Sigmoid colon (tissue), 4 donors: ENCODE results near the gene ZER1.

Experiments
- CTCF ChIP-seq, 4 experiments: fragments of 450-650 bp in 3 of 4; fragments of 200-600 bp in 1 of 4; IDR thresholded peaks; one replicate each; pipeline ENCODE4 v1.5.1; 2016 to 2019; ENCODE audit warnings: antibody characterized with exemption in 4 of 4, mild to moderate bottlenecking in 3 of 4, moderate library complexity in 2 of 4
- EP300 ChIP-seq, 4 donors: sonication (generic); formaldehyde crosslinking; IDR thresholded peaks; one replicate each; pipeline ENCODE4 v1.6.1; 2017; ENCODE audit warnings: antibody characterized with exemption in 4 of 4
- POLR2A ChIP-seq, 2 donors: fragments of 450-650 bp; IDR thresholded peaks; one replicate each; pipeline ENCODE4 v1.6.1; 2016; ENCODE audit warnings: antibody characterized with exemption in 2 of 2, mild to moderate bottlenecking in 2 of 2, moderate library complexity in 2 of 2
- POLR2AphosphoS5 ChIP-seq, 4 donors: sonication (generic); formaldehyde crosslinking; IDR thresholded peaks; one replicate each; pipeline ENCODE4 v1.6.1; 2017; ENCODE audit warnings: antibody characterized with exemption in 4 of 4

DNA sequence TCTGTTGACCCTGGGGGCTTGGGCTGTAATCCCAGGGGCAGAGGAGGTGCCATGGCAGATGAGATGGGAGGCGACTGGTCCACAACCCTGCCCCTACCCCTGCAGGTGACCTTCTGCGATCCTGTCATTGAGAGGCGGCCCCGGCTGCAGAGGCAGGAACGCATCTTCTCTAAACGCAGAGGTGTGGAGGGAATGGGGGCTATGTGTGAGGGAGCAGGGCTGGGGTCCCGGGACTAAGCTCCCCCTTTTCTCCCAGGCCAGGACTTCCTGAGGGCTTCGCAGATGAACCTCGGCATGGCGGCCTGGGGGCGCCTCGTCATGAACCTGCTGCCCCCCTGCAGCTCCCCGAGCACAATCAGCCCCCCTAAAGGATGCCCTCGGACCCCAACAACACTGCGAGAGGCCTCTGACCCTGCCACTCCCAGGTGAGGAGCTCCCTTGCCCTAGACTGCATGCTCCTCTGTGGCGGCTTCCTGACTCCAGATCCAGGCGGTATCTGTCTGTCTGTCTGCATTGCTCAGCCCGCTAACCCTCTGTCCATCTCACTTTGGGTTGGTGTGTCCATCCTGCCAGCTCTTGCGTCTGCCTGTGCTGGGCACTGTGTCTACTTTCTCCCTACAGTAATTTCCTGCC lies 57.7 kb downstream of the ZER1 start:
- TF ChIP-seq CTCF (IDR thresholded peaks at IDR 0.05) (no peak), EP300 (IDR thresholded peaks at IDR 0.05) (no peak), POLR2AphosphoS5 (IDR thresholded peaks at IDR 0.05) (no peak), POLR2A (IDR thresholded peaks at IDR 0.05) (no peak)
